GM12875 (cell line): ENCODE data around the gene PHLPP2.

ENCODE experiments used
- H3K4me3 ChIP-seq: one replicate; pipeline ENCODE4 v1.5.1; 2011; ENCODE audit warnings: low read depth, low read length, control low read depth
- CTCF ChIP-seq: IDR thresholded peaks from 2 replicates; pipeline ENCODE4 v1.5.1; 2011; ENCODE audit warnings: low read depth, mild to moderate bottlenecking, control low read depth, inconsistent platforms, low read length, moderate library complexity, borderline replicate concordance; ENCODE audit not compliant: insufficient read depth

PHLPP2 gene

GRCh38 chr16:71724320-71724751 is at the start of gene PHLPP2:
TSS of gene PHLPP2 (minus strand) at chr16:71724701. CDS start at chr16:71714795, 9,906 bp downstream.
- H3K4me3 ChIP-seq: peak within 1 kb of the TSS; percentile 67
- TF ChIP-seq CTCF: no peak

- no peak for TF ChIP-seq CTCF
- H3K4me3 ChIP-seq: no peak overlapping the region
Observed at GRCh38 chr16:71771571-71771970, 47.1 kb upstream of the PHLPP2 start.

- no peak overlapping the region for H3K4me3 ChIP-seq
- TF ChIP-seq CTCF: no peak
Observed at GRCh38 chr16:71769222-71769621, 44.7 kb upstream of the PHLPP2 start.

- TF ChIP-seq CTCF: no peak
- no peak overlapping the region for H3K4me3 ChIP-seq
Observed at GRCh38 chr16:71767060-71767900, 42.8 kb upstream of the PHLPP2 start.

- TF ChIP-seq CTCF: no peak
- H3K4me3 ChIP-seq: no peak overlapping the region
Observed at GRCh38 chr16:71762186-71762585, 37.7 kb upstream of the PHLPP2 start.

GRCh38 chr16:71761097-71761496 is 36.6 kb upstream of the PHLPP2 start:
- TF ChIP-seq CTCF: no peak
- H3K4me3 ChIP-seq: no peak overlapping the region

GRCh38 chr16:71758293-71758760 is 33.8 kb upstream of the PHLPP2 start:
- H3K4me3 ChIP-seq: no peak overlapping the region
- no peak for TF ChIP-seq CTCF
